ENCODE results near the gene RBM19. TPM values are rescaled to one million over a fixed set of nuclear protein-coding genes. Genes with fewer than 3 reads are reported as not detected.

The RBM19 gene
- total and polyA plus RNA-seq, 2 of the 4 experiments (the other 2 are of a cell fraction) = 18.7 to 19.2 TPM

DNA sequence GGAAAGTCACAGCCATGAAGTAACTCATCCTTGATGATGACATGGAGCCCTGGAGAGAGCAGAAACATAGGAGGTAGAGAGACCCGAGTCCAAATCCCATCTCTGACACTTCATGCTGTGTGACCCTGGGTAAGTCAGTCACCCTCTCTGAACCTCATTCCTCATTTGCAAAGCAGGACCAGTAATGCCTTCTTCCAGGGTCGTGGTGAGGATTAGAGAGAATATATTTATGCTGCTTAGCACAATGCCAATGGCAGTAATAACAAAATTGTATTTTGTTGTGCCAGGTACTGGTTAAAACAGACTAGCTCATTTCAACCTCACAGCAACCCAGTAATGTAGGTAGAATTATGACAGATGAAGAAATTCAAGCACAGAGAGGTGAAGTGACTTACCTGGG is 13.9 kb upstream of the RBM19 start:
- Histone ChIP-seq H2BK20ac (ENCODE audit: low read depth, low read length) (no peak overlapping the region), H3K4me3 (ENCODE audit: insufficient read depth, low read depth, low read length) (no peak overlapping the region), H3K79me1 (ENCODE audit: low read depth in 1 of 2, low read length in 2 of 2) (no peaks in the 10 kb centered on the region), H3K18ac (ENCODE audit: low read depth, low read length) (no peak overlapping the region), H3K4ac (ENCODE audit: low read depth, low read length) (no peak overlapping the region), H3K9me1 (ENCODE audit: insufficient read depth, low read length) (no peaks in the 10 kb centered on the region), H4K20me1 (ENCODE audit: insufficient read depth, low read length) (no peaks in the 10 kb centered on the region), H2AK9ac (replicated peaks; ENCODE audit: low read depth, low read length, poor library complexity) (no peak overlapping the region), H3K4me1 (ENCODE audit: control insufficient read depth, insufficient read depth, low read length) (no peaks in the 10 kb centered on the region), H3K23ac (ENCODE audit: low read depth, low read length) (no peak overlapping the region), H4K5ac (ENCODE audit: low read depth, low read length) (no peak overlapping the region), H3K9me3 (ENCODE audit: control insufficient read depth, insufficient read depth, low read length) (no peaks in the 10 kb centered on the region), H3K14ac (replicated peaks; ENCODE audit: low read depth, low read length) (no peak overlapping the region), H3K27me3 (ENCODE audit: control insufficient read depth, insufficient read depth, low read length) (peaks cover 15% of the 10 kb centered on the region), H3K9ac (ENCODE audit: low read depth, low read length) (no peak overlapping the region), H2BK5ac (ENCODE audit: low read depth, low read length, poor library complexity, severe bottlenecking) (no peak overlapping the region), H4K8ac (ENCODE audit: low read depth in 2 of 2, low read length in 2 of 2) (no peak overlapping the region), H3K4me2 (ENCODE audit: low read depth, low read length) (no peak overlapping the region), H2BK120ac (ENCODE audit: low read depth, low read length) (no peak overlapping the region), H4K91ac (ENCODE audit: insufficient read depth, low read depth, low read length) (no peak overlapping the region), H2BK15ac (ENCODE audit: low read depth, low read length) (no peak overlapping the region), H3K56ac (ENCODE audit: extremely low read depth, insufficient read depth, low read length) (no peak overlapping the region), H3K36me3 (ENCODE audit: control insufficient read depth, insufficient read depth, low read length) (no peaks in the 10 kb centered on the region), H2AFZ (replicated peaks; ENCODE audit: low read length, poor library complexity) (no peak overlapping the region), H3K27ac (ENCODE audit: insufficient read depth, low read length) (no peak overlapping the region), H2AK5ac (ENCODE audit: low read depth, low read length) (no peak overlapping the region)
- ChIA-PET POLR2A (ENCODE audit: unreplicated experiment) (interaction anchor here (0.7 kb wide), 1 partner anchor 1897 kb away, joined by 8 read pairs; no protein-coding TSS in a partner anchor), CTCF (interaction anchor here (0.6 to 1.7 kb wide), 22 partner anchors 9 to 693 kb away, joined by 3 to 18 read pairs (median 4); partner anchors contain the start of gene RBM19)
- in situ Hi-C loops (cut with MboI; ENCODE audit: low sequenced_read_pairs) (loop anchor here (10.0 to 25.0 kb wide), 2 partner anchors 1782 to 1935 kb away; no protein-coding TSS in a partner anchor), intact Hi-C loops (cut with micrococcal nuclease) (loop anchor here (1.0 to 5.0 kb wide), 6 partner anchors 422 to 1937 kb away; no protein-coding TSS in a partner anchor), dilution Hi-C loops (cut with HindIII; ENCODE audit: low sequenced_read_pairs, unreplicated experiment) (no loop called here)
- ATAC-seq (ENCODE audit: low read depth) (no peak), DNase-seq (no peak)
- WGBS, 2 experiments (ENCODE audit: extremely low coverage in 2 of 2, insufficient read length in 1 of 2) = no CpG with 5 or more reads among the region's 2 CpGs
- BruUV-seq (replicated peaks) = no TSS peak
- TF ChIP-seq, protein P1, sequence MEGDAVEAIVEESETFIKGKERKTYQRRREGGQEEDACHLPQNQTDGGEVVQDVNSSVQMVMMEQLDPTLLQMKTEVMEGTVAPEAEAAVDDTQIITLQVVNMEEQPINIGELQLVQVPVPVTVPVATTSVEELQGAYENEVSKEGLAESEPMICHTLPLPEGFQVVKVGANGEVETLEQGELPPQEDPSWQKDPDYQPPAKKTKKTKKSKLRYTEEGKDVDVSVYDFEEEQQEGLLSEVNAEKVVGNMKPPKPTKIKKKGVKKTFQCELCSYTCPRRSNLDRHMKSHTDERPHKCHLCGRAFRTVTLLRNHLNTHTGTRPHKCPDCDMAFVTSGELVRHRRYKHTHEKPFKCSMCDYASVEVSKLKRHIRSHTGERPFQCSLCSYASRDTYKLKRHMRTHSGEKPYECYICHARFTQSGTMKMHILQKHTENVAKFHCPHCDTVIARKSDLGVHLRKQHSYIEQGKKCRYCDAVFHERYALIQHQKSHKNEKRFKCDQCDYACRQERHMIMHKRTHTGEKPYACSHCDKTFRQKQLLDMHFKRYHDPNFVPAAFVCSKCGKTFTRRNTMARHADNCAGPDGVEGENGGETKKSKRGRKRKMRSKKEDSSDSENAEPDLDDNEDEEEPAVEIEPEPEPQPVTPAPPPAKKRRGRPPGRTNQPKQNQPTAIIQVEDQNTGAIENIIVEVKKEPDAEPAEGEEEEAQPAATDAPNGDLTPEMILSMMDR (conservative IDR thresholded peaks at IDR 0.05; ENCODE audit: low read depth, low read length) = no peak
- no peak for TF ChIP-seq BHLHE40 (IDR thresholded peaks at IDR 0.05; ENCODE audit: low read depth, low read length)
- no peak for TF ChIP-seq MXI1 (IDR thresholded peaks at IDR 0.05; ENCODE audit: borderline replicate concordance, low read depth, low read length)
- TF ChIP-seq, protein P2, sequence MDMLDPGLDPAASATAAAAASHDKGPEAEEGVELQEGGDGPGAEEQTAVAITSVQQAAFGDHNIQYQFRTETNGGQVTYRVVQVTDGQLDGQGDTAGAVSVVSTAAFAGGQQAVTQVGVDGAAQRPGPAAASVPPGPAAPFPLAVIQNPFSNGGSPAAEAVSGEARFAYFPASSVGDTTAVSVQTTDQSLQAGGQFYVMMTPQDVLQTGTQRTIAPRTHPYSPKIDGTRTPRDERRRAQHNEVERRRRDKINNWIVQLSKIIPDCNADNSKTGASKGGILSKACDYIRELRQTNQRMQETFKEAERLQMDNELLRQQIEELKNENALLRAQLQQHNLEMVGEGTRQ (IDR thresholded peaks at IDR 0.05; ENCODE audit: low read depth, low read length) = no peak
- no peak for TF ChIP-seq MAFK (IDR thresholded peaks at IDR 0.05; ENCODE audit: low read depth, low read length)
- no peak for TF ChIP-seq RCOR1 (IDR thresholded peaks at IDR 0.05; ENCODE audit: insufficient replicate concordance, low read length)
- no peak for TF ChIP-seq SMC3 (IDR thresholded peaks at IDR 0.05; ENCODE audit: low read depth, low read length)
- TF ChIP-seq POLR2A (IDR thresholded peaks at IDR 0.05; ENCODE audit: low read depth, low read length) = no peak
- no peak for TF ChIP-seq RAD21 (IDR thresholded peaks at IDR 0.05; ENCODE audit: low read length)
- no peak for TF ChIP-seq NFE2L2 (IDR thresholded peaks at IDR 0.05; ENCODE audit: low read depth, low read length)
- no peak for TF ChIP-seq CEBPB (IDR thresholded peaks at IDR 0.05; ENCODE audit: low read depth, low read length)
- no peak for TF ChIP-seq CHD1 (IDR thresholded peaks at IDR 0.05; ENCODE audit: low read depth, low read length)
- TF ChIP-seq MAZ (IDR thresholded peaks at IDR 0.05; ENCODE audit: borderline replicate concordance, low read depth, low read length) = no peak
- TF ChIP-seq FOS (IDR thresholded peaks at IDR 0.05; ENCODE audit: low read depth, low read length) = no peak
- TF ChIP-seq ELK1 (IDR thresholded peaks at IDR 0.05; ENCODE audit: borderline replicate concordance, low read depth, low read length) = no peak
- TF ChIP-seq RFX5 (IDR thresholded peaks at IDR 0.05; ENCODE audit: low read depth, low read length) = no peak
